Measurements from ENCODE around the gene MND1.
"Not testable (repeated sequence)": the region's sequence is repeated elsewhere in the genome, so short reads cannot be mapped to it uniquely, and the experiment has no call there.

The MND1 gene

GRCh38 chr4:153407906-153408305, 63.4 kb downstream of the MND1 start:
- no peak for DNase-seq

- DNase-seq = no peak
Measured at GRCh38 chr4:153408932-153409331, 64.4 kb downstream of the MND1 start.

GRCh38 chr4:153409412-153409811, 64.9 kb downstream of the MND1 start:
- no peak for DNase-seq

GRCh38 chr4:153409924-153410501, 65.5 kb downstream of the MND1 start:
- DNase-seq = peak; percentile 25 to 33

- no peak for DNase-seq
Measured at GRCh38 chr4:153413842-153414241, 69.4 kb downstream of the MND1 start.

GRCh38 chr4:153416456-153416855, 72.0 kb downstream of the MND1 start:
- not testable (repeated sequence) for DNase-seq

GRCh38 chr4:153418121-153418520, 73.6 kb downstream of the MND1 start:
- no peak for DNase-seq

GRCh38 chr4:153418558-153418957, 74.1 kb downstream of the MND1 start:
- DNase-seq = no peak

GRCh38 chr4:153419029-153419428, 74.5 kb downstream of the MND1 start:
- DNase-seq = no peak

GRCh38 chr4:153419673-153420278, 75.3 kb downstream of the MND1 start:
- DNase-seq = peak; percentile 17 to 41

GRCh38 chr4:153420361-153420760, 75.9 kb downstream of the MND1 start:
- no peak for DNase-seq

GRCh38 chr4:153421941-153422340, 77.5 kb downstream of the MND1 start:
- no peak for DNase-seq

- DNase-seq = no peak
Measured at GRCh38 chr4:153426207-153426885, 81.9 kb downstream of the MND1 start.

GRCh38 chr4:153427363-153428071, 83.0 kb downstream of the MND1 start:
- DNase-seq = no peak

- no peak for DNase-seq
Measured at GRCh38 chr4:153428941-153429475, 84.5 kb downstream of the MND1 start.

- DNase-seq = peak; percentile 86
Measured at GRCh38 chr4:153432965-153433753, 88.7 kb downstream of the MND1 start.

- DNase-seq = no peak
Measured at GRCh38 chr4:153433754-153434105, 89.2 kb downstream of the MND1 start.

GRCh38 chr4:153434190-153434589, 89.7 kb downstream of the MND1 start:
- DNase-seq = no peak

- no peak for DNase-seq
Measured at GRCh38 chr4:153438916-153439756, 94.6 kb downstream of the MND1 start.

GRCh38 chr4:153439831-153440230, 95.3 kb downstream of the MND1 start:
- no peak for DNase-seq

- no peak for DNase-seq
Measured at GRCh38 chr4:153440475-153440874, 96.0 kb downstream of the MND1 start.

Measured in inflammatory macrophage (primary cell).